ENCODE data around the gene ACACB. TPM values are rescaled to one million over a fixed set of nuclear protein-coding genes. Genes with fewer than 3 reads are reported as not detected.
A peak's percentile ranks its signal among the peaks of the same experiment; 100 is the strongest.

ACACB gene
- 1.6 and 2.2 TPM in 2 replicates for total RNA-seq (2014; rRNA removed; shearing (Covaris generic))

GRCh38 chr12:109115758-109116610, at the start of gene ACACB:
Gene ACACB, plus strand, starts transcription at chr12:109116587. Its CDS starts 22,819 bp downstream, at chr12:109139406.
- no peak for DNase-seq (ENCODE audit: low spot score)

DNA sequence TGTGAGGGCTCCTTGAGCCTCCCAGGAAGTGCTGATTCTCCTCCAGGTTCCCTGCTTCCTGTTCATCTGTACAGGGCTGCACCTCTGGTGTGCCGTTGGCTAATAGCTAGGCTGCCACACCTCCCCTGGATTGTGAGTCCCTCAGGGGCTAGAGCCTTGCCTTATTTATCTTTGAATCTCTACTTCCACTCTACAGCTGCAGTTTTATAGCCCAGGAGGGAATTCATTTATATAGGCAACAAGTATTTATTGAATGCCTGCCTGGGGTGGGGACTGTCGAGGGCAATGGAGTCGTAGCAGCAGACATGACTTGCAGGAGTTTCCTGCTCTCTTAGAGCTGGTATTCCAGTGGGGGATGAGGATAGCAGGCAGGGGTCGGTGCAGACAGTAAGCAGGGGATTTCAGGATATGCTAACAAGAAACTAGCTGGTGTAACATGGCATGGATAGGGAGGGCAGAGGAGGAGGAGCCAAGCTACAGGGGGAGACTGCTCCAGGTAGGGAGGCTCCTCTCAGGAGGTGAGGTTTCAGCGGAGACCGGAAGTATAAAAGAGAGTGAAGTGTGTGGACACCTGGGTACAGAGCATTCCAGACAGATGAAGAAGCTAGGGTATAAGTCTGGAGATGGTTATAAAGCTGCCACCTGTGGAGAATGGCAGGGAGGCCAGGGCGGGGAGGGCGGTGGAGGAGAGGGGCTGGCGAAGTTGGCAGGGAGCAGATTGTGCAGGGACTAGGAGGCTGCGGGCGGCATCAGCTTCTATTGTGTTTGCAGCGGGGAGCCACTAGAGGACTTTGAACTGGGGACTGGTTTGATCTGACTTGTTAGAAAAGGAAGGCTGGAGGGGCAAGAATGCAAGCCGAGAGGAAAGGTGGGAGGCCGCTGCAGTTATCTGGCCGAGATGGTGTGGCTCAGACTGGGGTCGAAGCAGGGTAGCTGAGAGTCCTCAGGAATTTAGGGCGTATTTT, 46.8 kb upstream of the ACACB start:
- DNase-seq (ENCODE audit: low spot score) = no peak

GRCh38 chr12:109074866-109075265, 41.5 kb upstream of the ACACB start:
- no peak for DNase-seq (ENCODE audit: low spot score)

- no peak for DNase-seq (ENCODE audit: low spot score)
Measured at GRCh38 chr12:109082751-109083150, 33.6 kb upstream of the ACACB start.

- no peak for DNase-seq (ENCODE audit: low spot score)
Measured at GRCh38 chr12:109084425-109084824, 32.0 kb upstream of the ACACB start.

GRCh38 chr12:109085590-109085989, 30.8 kb upstream of the ACACB start:
- DNase-seq (ENCODE audit: low spot score) = no peak

DNA sequence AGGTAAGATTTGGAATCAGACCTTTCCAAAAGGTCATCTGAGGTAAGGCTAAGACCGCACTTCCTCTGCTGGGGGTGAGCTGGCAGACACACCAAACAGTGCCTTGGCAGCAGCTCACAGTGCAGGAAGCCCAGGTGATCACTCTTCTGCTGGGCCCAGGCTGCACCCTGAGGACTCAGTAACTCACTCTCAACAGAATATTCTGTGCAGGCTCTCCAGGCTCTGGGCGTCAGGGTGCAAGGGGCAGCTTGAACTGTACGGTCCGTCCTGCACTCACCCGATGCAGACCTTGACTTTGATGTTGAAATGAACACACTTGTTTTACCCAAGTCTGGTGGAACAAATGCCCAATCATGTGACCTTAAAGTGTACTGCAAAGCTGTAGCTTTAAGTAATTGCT, 29.1 kb upstream of the ACACB start:
- DNase-seq (ENCODE audit: low spot score) = no peak

DNA sequence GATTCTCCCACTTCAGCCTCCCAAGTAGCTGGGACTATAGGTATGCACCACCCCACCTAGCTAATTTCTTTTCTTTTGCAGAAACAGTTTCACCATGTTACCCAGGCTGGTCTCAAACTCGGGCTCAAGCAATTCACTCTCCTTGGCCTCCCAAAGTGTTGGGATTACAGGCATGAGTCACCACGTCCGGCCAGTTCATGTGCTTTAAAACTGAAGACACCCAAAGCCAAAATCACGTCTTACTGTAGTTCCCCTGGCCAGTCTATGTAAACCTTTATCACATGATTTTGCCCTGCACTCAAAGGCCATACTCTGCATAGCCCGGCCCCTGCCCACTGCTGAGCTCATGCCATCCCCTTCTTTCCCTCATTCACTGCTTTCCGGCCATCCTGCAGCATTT, 27.6 kb upstream of the ACACB start:
- DNase-seq (ENCODE audit: low spot score) = no peak

DNA sequence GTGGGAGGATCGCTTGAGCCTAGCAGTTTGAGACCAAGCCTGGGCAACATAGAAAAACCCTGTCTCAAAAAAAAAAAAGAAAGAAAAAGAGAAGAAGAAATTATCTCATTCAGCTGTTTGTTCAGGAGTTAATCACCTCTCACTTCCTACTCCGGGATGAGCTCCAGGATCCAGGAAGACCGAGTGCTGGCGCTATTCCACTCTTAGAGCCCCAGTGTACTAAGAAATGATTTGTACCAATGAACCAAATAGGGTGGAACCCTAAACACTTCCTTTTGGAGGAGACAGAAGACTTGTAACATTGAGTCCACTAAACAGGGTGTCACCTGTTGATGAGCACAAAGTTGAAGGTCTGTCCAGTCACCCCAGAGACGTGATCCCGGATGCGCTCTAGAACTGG, 26.7 kb upstream of the ACACB start:
- no peak for DNase-seq (ENCODE audit: low spot score)

DNA sequence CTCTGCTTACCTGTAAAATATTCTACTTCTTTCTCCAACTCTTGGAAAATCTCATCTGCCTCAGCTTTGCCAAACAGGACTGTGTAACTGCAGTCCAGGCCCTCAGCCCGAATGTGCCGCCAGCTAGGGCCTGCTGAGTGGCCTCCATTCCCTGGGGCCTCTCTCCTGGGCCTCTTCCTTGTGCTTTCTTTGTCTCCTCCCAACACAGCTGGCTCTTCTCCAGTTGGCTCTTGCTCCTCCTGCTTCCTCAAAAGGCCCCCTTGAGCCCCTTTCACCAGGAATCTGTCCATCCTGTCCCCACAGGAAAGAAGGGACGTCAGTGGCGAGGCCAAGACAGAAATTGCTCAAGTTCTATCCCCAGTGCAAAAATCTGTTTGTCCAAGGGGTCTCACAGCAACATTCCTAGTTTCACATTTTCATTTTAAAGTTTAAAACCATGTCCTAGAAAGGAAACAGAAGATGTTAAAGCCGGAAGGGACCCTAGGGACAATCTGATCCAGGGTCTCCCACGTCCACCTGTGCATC, 23.8 kb upstream of the ACACB start:
- no peak for DNase-seq (ENCODE audit: low spot score)

DNA sequence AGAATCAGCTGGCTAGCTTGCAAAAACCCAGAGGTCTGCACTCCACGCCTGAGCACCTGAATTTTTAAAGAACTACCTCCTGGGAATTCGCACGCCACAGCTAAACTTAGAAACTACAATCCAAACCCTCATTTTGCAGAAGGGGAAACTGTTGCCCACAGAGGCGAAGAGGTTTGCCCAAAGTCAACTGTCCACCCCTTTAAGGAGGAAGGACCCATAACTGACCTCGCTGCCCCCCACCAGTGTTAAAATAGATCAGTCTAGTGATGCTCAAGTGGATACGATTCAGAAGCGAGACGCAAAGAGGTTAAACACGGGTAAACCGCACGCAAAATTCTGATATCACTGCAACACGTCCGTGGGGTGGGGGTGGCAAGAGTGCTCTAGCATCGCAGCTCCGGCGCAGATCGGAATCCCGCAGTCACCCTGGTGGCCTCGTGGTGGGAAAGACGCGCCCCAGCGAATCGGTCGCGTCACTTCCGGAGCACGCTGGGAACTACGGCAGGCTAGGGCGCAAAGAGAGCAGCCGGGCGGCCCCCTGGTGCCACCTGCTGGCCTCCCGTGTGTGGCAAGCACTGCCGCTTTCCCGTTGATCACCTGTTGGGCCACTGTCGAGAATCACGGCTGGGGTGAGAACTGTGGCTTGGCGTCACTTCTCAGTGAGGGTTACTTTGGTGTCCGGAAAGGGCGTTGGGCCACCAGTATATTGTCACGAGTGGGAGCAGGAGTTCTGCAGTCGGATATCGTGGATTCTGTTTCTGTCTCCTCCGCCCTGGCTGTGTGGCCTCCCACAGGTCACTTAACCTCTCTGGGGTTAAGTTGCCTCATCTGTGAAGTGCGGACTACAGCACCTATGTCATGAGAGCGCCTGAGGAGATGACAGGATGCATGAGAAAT, 23.1 kb upstream of the ACACB start, which contains the start of gene ALKBH2:
TSS of gene ALKBH2 (minus strand) at position 451 of the 897 bp plus-strand sequence. CDS start 686 bp downstream, outside the sequence.
- DNase-seq (ENCODE audit: low spot score) = peak; percentile 93

DNA sequence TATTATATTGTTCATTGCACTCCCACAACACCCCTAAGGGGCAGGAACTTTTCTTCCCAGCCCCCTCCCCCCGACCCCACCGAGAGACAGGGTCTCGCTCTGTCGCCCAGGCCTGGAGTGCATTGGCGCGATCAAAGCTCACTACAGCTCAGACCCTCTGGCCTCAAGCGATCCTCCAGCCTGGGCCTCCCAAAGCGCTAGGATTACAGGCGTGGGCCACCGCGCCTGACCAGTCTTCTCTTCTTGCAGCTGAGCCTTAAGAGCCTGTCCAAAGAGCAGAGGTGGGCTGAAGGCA, 19.3 kb upstream of the ACACB start:
- DNase-seq (ENCODE audit: low spot score) = no peak

DNA sequence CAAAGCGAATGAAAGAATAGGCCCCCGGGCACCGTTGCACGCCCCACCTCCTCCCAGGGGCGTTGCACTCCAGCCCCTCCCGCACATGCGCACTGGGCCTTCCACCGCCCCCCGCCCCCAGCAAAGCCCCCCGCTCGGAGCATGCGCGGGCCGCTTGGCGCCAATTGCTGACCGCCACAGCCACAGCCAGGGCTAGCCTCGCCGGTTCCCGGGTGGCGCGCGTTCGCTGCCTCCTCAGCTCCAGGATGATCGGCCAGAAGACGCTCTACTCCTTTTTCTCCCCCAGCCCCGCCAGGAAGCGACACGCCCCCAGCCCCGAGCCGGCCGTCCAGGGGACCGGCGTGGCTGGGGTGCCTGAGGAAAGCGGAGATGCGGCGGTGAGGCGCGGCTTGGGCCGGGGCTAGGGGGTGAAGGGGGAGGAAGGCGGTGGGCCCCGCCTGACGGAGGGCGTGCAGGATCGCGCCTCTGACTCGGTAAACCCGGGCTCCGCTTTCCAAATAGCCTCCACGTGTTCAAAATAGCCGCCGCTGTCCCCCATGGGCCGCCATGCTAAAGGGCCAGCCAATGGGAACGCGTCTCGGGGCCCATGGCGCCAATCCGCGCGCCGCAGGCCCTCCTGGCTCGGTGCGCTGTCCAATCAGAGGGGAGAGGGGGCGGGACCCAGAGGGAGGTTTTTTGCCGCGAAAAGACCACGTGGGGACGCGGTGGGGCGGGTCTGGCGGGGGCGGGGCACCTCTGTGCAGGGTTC, 18.8 kb upstream of the ACACB start, which contains the start of gene UNG:
TSS of gene UNG (plus strand) at position 163 of the 748 bp plus-strand sequence. CDS start at position 246, 83 bp downstream.
- DNase-seq (ENCODE audit: low spot score) = peak; percentile 93

DNA sequence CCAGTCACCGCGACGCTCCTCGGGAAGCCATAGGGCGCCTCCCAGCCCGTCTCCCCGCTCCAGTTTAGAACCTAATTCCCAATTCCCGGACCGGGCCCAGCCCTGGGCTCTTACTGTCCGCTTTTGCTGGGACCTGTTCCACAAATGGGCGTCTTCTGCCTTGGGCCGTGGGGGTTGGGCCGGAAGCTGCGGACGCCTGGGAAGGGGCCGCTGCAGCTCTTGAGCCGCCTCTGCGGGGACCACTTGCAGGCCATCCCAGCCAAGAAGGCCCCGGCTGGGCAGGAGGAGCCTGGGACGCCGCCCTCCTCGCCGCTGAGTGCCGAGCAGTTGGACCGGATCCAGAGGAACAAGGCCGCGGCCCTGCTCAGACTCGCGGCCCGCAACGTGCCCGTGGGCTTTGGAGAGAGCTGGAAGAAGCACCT, 18.2 kb upstream of the ACACB start:
- peak; percentile 19 for DNase-seq (ENCODE audit: low spot score)

DNA sequence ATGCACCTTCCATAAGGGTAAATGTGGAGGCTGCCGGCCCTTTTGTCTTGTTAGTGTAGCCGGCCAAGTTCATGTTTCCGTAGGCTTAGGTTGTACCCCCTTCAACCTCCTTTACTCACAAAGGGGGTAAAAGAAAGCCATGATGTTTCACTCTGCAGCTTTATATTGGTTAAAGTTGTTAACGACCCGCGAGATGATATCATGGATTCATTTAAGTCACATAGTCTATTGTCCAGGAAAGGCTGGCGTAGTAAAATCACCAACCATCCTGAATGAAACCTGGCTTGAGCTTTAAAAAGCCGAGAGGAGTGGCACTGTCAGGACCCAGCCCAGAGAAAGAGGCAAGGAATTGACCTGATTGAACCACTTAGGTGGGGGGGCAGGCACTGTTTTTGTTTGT, 17.7 kb upstream of the ACACB start:
- no peak for DNase-seq (ENCODE audit: low spot score)

GRCh38 chr12:109099431-109100020, 16.9 kb upstream of the ACACB start:
- DNase-seq (ENCODE audit: low spot score) = no peak

- no peak for DNase-seq (ENCODE audit: low spot score)
Measured at GRCh38 chr12:109100741-109101140, 15.6 kb upstream of the ACACB start.

- DNase-seq (ENCODE audit: low spot score) = no peak
Measured at GRCh38 chr12:109102491-109102890, 13.9 kb upstream of the ACACB start.

- no peak for DNase-seq (ENCODE audit: low spot score)
Measured at GRCh38 chr12:109105176-109105575, 11.2 kb upstream of the ACACB start.

- no peak for DNase-seq (ENCODE audit: low spot score)
Measured at GRCh38 chr12:109109746-109110350, 6.5 kb upstream of the ACACB start.

Data from H4 (cell line).